ENCODE measurements around the gene BIRC7.

DNA sequence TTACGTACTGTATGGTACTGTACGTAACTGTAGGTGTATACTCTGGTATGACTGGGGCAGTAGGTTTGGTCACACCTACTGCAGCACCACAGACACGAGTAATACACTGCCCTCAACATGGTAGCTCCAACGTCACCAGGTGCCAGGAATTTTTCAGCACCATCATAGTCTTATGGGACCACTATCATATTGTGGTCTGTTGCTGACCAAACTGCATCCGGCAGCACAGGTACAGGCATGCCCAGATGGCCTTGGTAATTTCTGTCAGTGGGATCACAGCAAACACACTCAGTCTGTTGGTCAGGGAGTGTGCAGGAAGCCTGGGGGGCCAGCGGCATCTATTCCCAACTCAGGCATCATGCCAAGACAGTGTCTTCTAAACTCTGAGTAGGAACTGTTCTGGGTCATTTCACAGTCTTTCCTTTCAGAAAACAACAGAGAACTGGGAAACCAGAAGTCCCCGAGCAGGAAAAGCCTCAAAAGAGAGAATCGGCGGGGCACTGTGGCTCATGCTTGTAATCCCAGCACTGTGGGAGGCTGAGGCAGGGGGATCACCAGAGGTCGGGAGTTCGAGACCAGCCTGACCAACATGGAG is 25.6 kb upstream of the BIRC7 start:
- TF ChIP-seq CTCF (conservative IDR thresholded peaks at IDR 0.05; ENCODE audit: low read length) (no peak), EZH2phosphoT487 (IDR thresholded peaks at IDR 0.05; ENCODE audit: borderline replicate concordance, low read depth, low read length) (no peak)

Measured in OCI-LY7 (cell line).